Astrocyte of the spinal cord (primary cell): ENCODE data around the gene WWP2.
"Not testable (repeated sequence)": the region's sequence is repeated elsewhere in the genome, so short reads cannot be mapped to it uniquely, and the experiment has no call there.

ENCODE experiments used
- DNase-seq: peaks from one replicate; pipeline ENCODE4 v3.0.0; 2011; ENCODE audit warnings: low read depth, low spot score
- H3K4me3 ChIP-seq: 2 replicates; pipeline ENCODE4 v1.5.1; 2011; ENCODE audit warnings: low read depth, mild to moderate bottlenecking, low read length, moderate library complexity
- in situ Hi-C: cut with HindIII; loops from 2 replicates; pipeline ENCODE4 v1.10.0; 2017; ENCODE audit warnings: low sequenced_read_pairs
- TF ChIP-seq, protein P1 (sequence below): IDR thresholded peaks from 2 replicates; pipeline ENCODE4 v1.5.1; 2012; ENCODE audit warnings: low read depth, mild to moderate bottlenecking, low read length, inconsistent platforms

Gene WWP2

DNA sequence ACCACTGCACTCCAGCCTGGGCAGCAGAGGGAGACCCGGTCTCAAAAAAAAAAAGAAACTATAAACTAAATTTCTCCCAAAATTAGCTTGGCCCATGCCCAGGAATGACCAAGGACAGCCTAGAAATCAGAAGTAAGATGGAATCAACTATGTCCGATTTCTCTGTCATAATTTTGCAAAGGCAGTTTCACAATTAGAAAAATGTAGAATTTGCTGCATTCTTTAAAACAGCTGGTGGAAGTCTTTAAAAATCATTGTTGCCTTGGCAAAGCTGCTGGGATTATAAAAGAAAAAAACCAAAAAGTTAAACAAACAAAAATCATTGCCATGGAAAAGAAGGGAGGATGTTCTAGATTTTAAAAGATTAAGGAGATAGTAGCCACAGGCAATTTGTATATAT is 32.4 kb downstream of the WWP2 start:
- H3K4me3 ChIP-seq: no peak overlapping the region
- in situ Hi-C loops: no loop called here
- no peak for DNase-seq
- TF ChIP-seq, protein P1, sequence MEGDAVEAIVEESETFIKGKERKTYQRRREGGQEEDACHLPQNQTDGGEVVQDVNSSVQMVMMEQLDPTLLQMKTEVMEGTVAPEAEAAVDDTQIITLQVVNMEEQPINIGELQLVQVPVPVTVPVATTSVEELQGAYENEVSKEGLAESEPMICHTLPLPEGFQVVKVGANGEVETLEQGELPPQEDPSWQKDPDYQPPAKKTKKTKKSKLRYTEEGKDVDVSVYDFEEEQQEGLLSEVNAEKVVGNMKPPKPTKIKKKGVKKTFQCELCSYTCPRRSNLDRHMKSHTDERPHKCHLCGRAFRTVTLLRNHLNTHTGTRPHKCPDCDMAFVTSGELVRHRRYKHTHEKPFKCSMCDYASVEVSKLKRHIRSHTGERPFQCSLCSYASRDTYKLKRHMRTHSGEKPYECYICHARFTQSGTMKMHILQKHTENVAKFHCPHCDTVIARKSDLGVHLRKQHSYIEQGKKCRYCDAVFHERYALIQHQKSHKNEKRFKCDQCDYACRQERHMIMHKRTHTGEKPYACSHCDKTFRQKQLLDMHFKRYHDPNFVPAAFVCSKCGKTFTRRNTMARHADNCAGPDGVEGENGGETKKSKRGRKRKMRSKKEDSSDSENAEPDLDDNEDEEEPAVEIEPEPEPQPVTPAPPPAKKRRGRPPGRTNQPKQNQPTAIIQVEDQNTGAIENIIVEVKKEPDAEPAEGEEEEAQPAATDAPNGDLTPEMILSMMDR: no peak

DNA sequence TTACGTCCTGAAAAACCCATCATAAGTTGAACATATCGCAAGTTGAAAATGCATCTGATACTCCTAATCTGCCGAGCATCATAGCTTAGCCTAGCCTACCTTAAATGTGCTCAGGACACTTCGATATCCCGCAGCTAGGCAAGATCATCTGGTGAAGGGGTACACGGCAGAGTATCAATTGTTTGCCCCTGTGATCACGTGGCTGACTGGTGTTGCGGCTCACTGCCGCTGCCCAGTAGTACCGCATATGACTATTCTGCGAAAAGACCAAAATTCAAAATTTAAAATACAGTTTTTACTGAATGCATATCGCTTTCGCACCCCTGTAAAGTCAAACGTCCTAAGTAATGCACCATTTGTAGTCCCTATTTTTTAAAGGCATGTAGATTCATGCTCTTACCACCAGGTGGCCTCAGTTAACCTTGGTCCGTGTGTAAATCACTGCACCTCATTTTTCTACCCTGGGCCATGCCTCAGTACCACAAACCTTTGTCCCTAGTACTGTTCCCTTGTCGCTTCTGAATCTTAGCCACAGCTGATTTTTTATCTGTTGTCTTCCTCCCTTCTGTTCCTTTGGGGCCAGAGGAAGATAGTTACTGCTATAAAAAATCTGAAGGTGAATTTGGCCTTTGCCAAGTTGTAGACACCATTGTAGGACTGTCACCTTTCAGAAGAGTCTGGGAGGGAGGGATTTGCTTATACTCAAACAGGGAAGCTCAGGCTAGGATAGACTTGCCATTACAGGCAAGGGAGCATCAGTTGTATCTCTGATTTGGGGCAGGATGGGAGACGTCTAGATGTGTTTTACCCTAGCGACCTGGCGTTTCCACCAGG is 34.4 kb downstream of the WWP2 start:
- in situ Hi-C loops: no loop called here
- H3K4me3 ChIP-seq: no peak overlapping the region

DNA sequence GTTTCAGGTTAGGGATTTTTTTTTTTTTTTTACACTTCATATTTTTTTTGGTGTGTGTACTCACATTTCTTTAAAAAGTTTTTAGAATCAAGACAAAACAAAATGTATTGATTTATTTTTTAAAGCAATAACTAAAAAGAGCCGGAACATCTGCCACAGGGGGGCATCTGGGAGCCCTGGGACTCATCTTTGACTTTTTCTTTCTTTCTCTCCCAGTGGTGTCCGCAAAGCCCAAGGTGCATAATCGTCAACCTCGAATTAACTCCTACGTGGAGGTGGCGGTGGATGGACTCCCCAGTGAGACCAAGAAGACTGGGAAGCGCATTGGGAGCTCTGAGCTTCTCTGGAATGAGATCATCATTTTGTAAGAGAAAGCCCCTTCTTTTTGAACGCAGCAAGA is 36.3 kb downstream of the WWP2 start:
- peak; percentile 29 for DNase-seq
- H3K4me3 ChIP-seq: no peak overlapping the region
- in situ Hi-C loops: no loop called here
- TF ChIP-seq, protein P1: peak; percentile 61

More for the DNA sequence above, 34.4 kb downstream of the WWP2 start:
- DNase-seq: peak; percentile 79
- TF ChIP-seq, protein P1: peak; percentile 78

DNA sequence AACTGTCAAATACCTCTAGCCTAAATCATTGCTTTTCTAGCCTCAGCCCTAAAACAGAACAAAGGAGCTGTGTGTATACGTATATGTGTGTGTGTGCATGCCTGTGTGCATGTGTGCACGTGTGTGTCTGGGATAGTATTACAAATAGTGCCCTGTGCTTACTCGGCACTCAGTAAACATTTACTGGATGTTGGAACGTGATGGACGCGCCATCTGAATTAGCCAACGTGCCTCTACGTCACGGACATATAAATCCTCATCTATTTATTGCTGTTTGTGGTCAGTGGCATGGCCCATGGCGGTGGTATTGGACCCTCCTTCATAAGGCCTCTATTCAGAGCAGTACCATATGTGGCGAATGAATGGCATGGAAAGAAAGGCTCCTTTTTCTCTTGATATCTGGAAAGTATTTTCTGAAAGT is 37.5 kb downstream of the WWP2 start:
- in situ Hi-C loops: no loop called here

DNA sequence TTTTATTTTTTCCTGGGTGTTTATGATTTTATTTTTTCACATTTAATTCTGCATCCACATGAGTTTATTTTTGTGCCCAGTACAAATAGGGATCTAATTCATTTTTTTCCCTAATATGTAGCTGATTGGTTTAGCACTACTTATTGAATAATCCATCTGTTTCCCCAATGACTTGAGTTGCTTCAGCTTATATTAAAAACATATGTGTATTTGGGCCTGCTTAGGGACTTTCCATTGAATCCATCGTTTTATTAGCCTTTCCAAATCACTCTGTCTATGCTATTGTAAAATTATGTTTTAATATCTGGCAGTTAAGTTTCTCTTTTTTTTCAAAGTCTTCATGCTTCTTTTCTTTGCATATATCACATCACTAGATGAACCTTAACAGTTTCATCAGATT is 42.2 kb downstream of the WWP2 start:
- in situ Hi-C loops: no loop called here
- DNase-seq: no peak
- H3K4me3 ChIP-seq: no peak overlapping the region
- TF ChIP-seq, protein P1: no peak

More for the DNA sequence above, 37.5 kb downstream of the WWP2 start:
- DNase-seq: no peak
- H3K4me3 ChIP-seq: no peak overlapping the region
- TF ChIP-seq, protein P1: no peak

DNA sequence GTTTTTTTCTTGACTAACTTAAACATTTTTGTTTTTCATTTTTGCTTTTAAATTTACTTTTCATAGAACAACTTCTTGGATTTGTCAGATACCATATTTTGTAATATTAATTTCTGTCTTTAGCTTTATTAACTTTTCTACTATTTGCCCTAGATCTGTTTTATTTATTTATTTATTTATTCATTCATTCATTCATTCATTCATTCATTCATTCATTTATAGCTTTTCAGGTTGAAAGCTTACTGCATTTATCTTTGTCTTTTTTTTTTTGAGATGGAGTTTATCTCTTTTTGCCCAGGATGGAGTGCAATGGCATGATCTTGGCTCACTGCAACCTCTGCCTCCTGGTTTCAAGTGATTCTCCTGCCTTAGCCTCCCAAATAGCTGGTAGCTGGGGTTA is 44.6 kb downstream of the WWP2 start:
- in situ Hi-C loops, H3K4me3 ChIP-seq, DNase-seq: not testable (repeated sequence)

DNA sequence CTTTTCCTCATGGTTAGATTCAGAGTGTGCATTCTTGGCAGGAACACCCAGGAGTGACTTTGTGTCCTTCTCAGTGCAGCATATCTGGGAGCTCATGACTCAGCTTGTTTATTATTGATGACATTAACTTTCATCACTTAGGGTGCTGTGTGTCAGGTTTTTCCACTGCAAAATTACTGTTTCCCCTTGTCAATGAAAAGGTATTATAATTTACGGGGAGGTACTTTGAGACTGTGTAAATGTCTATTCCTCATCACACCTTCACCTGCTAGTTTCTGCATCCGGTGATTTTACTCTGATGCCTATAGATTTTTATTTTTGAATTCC is 50.5 kb downstream of the WWP2 start:
- no peak overlapping the region for H3K4me3 ChIP-seq
- TF ChIP-seq, protein P1: no peak
- no peak for DNase-seq
- in situ Hi-C loops: no loop called here
